ENCODE results near the gene AHCYL2. TPM values are rescaled to one million over a fixed set of nuclear protein-coding genes. Genes with fewer than 3 reads are reported as not detected.
A peak's percentile ranks its signal among the peaks of the same experiment; 100 is the strongest.
"Not testable (repeated sequence)": the region's sequence is repeated elsewhere in the genome, so short reads cannot be mapped to it uniquely, and the experiment has no call there.

Gene AHCYL2
- total and polyA plus RNA-seq, 4 donors: 44.6 to 138 (median 69.0) TPM

DNA sequence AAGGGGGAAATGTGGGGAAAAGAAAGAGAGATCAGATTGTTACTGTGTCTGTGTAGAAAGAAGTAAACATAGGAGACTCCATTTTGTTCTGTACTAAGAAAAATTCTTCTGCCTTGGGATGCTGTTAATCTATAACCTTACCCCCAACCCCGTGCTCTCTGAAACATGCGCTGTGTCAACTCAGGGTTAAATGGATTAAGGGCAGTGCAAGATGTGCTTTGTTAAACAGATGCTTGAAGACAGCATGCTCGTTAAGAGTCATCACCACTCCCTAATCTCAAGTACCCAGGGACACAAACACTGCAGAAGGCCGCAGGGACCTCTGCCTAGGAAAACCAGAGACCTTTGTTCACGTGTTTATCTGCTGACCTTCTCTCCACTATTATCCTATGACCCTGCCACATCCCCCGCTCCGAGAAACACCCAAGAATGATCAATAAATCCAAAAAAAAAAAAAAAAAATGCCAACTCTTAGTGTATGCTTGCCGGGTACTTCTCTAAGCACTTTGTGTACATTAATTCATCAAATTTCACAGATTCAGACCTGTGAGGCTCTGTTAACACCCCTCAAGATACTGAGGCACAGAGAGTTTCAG is 7.9 kb upstream of the AHCYL2 start:
- H3K4me3 ChIP-seq (ENCODE audit: low read depth, low read length); H3K27ac ChIP-seq (ENCODE audit: low read depth, low read length); H3K27me3 ChIP-seq (ENCODE audit: control insufficient read depth, insufficient read depth, low read length); H3K9me3 ChIP-seq (ENCODE audit: control insufficient read depth, insufficient read depth, low read length); DNase-seq (ENCODE audit: low read depth in 4 of 6, low spot score in 6 of 6): not testable (repeated sequence)
- 96% methylated on average over 3 of the region's 8 CpGs for WGBS (ENCODE audit: insufficient coverage)
- Histone ChIP-seq H3K4me1 (ENCODE audit: control insufficient read depth, insufficient read depth, low read length) (peaks cover 12% of the 10 kb centered on the region), H3K36me3 (ENCODE audit: control insufficient read depth, insufficient read depth, low read length) (peaks cover 13% of the 10 kb centered on the region)

DNA sequence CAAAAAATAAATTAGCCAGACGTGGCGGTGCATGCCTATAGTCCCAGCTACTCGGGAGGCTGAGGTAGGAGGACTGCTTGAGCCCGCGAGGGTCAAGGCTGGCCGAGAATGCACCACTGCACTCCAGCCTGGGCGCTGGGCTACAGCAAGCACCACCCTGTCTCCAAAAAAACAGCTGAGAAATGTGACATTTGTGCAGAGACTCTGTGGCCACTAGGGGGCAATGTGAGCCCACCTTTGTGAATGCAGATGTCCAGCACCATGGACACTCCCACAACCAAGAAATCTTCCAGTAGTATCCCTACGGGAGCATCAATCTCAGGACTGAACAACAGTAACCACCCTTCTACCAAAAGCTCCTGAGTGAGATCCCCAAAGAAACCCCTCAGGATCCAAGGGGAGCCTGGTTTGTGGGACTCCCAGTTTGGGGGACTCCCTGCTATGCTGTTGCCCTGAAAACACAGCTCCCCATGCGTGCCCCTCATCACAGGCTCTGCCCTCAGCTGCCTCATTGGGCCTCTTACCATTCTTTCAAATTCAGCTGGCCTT is 6.2 kb upstream of the AHCYL2 start:
- Histone ChIP-seq H3K9me3 (ENCODE audit: control insufficient read depth, insufficient read depth, low read length) (no peaks in the 10 kb centered on the region), H3K4me3 (ENCODE audit: low read depth, low read length) (no peak overlapping the region), H3K36me3 (ENCODE audit: control insufficient read depth, insufficient read depth, low read length) (no peaks in the 10 kb centered on the region), H3K27me3 (ENCODE audit: control insufficient read depth, insufficient read depth, low read length) (no peaks in the 10 kb centered on the region), H3K4me1 (ENCODE audit: control insufficient read depth, insufficient read depth, low read length) (peaks cover 12% of the 10 kb centered on the region), H3K27ac (ENCODE audit: low read depth, low read length) (no peak overlapping the region)
- peak; percentile 70 to 95 (median 80) for DNase-seq (ENCODE audit: low read depth in 4 of 6, low spot score in 6 of 6)
- 16% methylated on average over 9 of the region's 9 CpGs for WGBS (ENCODE audit: insufficient coverage)

GRCh38 chr7:129219166-129219565 is 5.7 kb upstream of the AHCYL2 start:
- not testable (repeated sequence) for DNase-seq (ENCODE audit: low read depth in 4 of 6, low spot score in 6 of 6); H3K4me3 ChIP-seq (ENCODE audit: low read depth, low read length)
- WGBS (ENCODE audit: insufficient coverage): 93% methylated on average over 3 of the region's 4 CpGs

GRCh38 chr7:129222064-129222463 is 2.8 kb upstream of the AHCYL2 start:
- Histone ChIP-seq H3K9me3 (ENCODE audit: control insufficient read depth, insufficient read depth, low read length) (no peaks in the 10 kb centered on the region), H3K4me1 (ENCODE audit: control insufficient read depth, insufficient read depth, low read length) (peaks cover 7% of the 10 kb centered on the region), H3K4me3 (ENCODE audit: low read depth, low read length) (no peak overlapping the region), H3K36me3 (ENCODE audit: control insufficient read depth, insufficient read depth, low read length) (no peaks in the 10 kb centered on the region), H3K27ac (ENCODE audit: low read depth, low read length) (no peak overlapping the region), H3K27me3 (ENCODE audit: control insufficient read depth, insufficient read depth, low read length) (no peaks in the 10 kb centered on the region)
- DNase-seq (ENCODE audit: low read depth in 4 of 6, low spot score in 6 of 6): peak in 1 of 6 donors; percentile 50
- WGBS (ENCODE audit: insufficient coverage): 60% methylated on average over 2 of the region's 4 CpGs

More at GRCh38 chr7:129219166-129219565, 5.7 kb upstream of the AHCYL2 start:
- not testable (repeated sequence) for H3K9me3 ChIP-seq (ENCODE audit: control insufficient read depth, insufficient read depth, low read length); H3K4me1 ChIP-seq (ENCODE audit: control insufficient read depth, insufficient read depth, low read length); H3K27me3 ChIP-seq (ENCODE audit: control insufficient read depth, insufficient read depth, low read length); H3K27ac ChIP-seq (ENCODE audit: low read depth, low read length); H3K36me3 ChIP-seq (ENCODE audit: control insufficient read depth, insufficient read depth, low read length)

GRCh38 chr7:129225206-129225930 is 538 bp downstream of the AHCYL2 start:
- no peaks in the 10 kb centered on the region for H3K9me3 ChIP-seq (ENCODE audit: control insufficient read depth, insufficient read depth, low read length)
- H3K4me1 ChIP-seq (ENCODE audit: control insufficient read depth, insufficient read depth, low read length): no peaks in the 10 kb centered on the region
- peak overlapping the region; percentile 94 for H3K27ac ChIP-seq (ENCODE audit: low read depth, low read length)
- WGBS (ENCODE audit: insufficient coverage): under 1% methylated on average over 40 of the region's 60 CpGs
- H3K36me3 ChIP-seq (ENCODE audit: control insufficient read depth, insufficient read depth, low read length): no peaks in the 10 kb centered on the region
- DNase-seq (ENCODE audit: low read depth in 4 of 6, low spot score in 6 of 6): peak in 3 of 6 donors; percentile 33 to 79 (median 57)
- H3K27me3 ChIP-seq (ENCODE audit: control insufficient read depth, insufficient read depth, low read length): no peaks in the 10 kb centered on the region
- peak overlapping the region; percentile 70 for H3K4me3 ChIP-seq (ENCODE audit: low read depth, low read length)

- Histone ChIP-seq H3K27me3 (ENCODE audit: control insufficient read depth, insufficient read depth, low read length) (no peaks in the 10 kb centered on the region), H3K9me3 (ENCODE audit: control insufficient read depth, insufficient read depth, low read length) (no peaks in the 10 kb centered on the region), H3K4me3 (ENCODE audit: low read depth, low read length) (peak overlapping the region; percentile 70), H3K27ac (ENCODE audit: low read depth, low read length) (peak overlapping the region; percentile 81), H3K4me1 (ENCODE audit: control insufficient read depth, insufficient read depth, low read length) (no peaks in the 10 kb centered on the region), H3K36me3 (ENCODE audit: control insufficient read depth, insufficient read depth, low read length) (no peaks in the 10 kb centered on the region)
- peak in 1 of 6 donors; percentile 52 for DNase-seq (ENCODE audit: low read depth in 4 of 6, low spot score in 6 of 6)
- WGBS (ENCODE audit: insufficient coverage): 3% methylated on average over 3 of the region's 11 CpGs
Observed at GRCh38 chr7:129225931-129226572, 1.2 kb downstream of the AHCYL2 start.

DNA sequence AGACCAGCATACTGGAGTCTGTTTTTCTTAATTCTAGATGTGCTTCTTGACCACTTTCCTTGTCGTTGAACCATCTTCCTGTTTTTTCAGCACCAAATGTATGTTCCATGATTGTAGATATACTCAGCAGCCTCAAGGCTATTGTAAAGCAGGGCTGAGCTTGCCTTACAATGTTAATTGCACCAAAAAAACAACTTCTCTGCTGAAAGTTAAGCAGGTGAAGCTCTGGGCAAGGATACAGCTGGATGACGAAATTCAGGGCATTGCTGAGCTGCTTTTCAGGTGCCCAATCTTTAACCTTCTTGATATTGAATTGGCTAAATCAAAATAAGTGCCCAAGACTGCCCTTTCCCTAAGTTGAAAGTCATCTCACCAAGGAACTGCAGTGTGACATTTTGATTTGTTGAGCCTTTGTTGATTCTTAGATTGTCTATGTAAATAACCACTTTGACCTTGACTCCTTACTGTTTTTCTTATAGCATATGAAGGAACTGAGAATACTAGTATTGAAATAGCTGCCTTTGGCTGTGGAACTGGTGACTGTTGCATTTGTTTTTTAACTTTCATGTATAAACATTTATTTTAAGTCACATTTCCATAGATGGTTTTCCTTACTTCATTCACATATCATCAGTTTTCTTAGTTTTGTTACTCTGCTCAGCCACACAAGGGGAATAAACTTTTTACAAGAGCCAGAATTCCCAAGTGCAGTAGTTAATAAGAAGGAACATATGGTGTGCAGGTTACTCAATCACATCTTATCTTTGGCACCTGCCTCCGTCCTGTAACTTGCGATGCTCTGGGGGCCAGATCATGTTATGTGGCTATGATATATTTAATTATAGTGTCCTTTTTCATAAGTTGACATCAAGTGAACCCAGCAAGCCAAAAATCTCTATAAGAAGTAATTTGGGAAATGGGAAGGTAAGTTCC is 3.1 kb downstream of the AHCYL2 start:
- no peaks in the 10 kb centered on the region for H3K36me3 ChIP-seq (ENCODE audit: control insufficient read depth, insufficient read depth, low read length)
- H3K9me3 ChIP-seq (ENCODE audit: control insufficient read depth, insufficient read depth, low read length): no peaks in the 10 kb centered on the region
- no peaks in the 10 kb centered on the region for H3K27me3 ChIP-seq (ENCODE audit: control insufficient read depth, insufficient read depth, low read length)
- no peaks in the 10 kb centered on the region for H3K4me1 ChIP-seq (ENCODE audit: control insufficient read depth, insufficient read depth, low read length)
- WGBS (ENCODE audit: insufficient coverage): 83% methylated on average over 2 of the region's 4 CpGs
- H3K27ac ChIP-seq (ENCODE audit: low read depth, low read length): peak overlapping the region; percentile 25
- DNase-seq (ENCODE audit: low read depth in 4 of 6, low spot score in 6 of 6): no peak
- H3K4me3 ChIP-seq (ENCODE audit: low read depth, low read length): no peak overlapping the region

- Histone ChIP-seq H3K27ac (ENCODE audit: low read depth, low read length) (peak overlapping the region; percentile 25), H3K4me3 (ENCODE audit: low read depth, low read length) (no peak overlapping the region)
- no CpG with 5 or more reads among the region's 2 CpGs for whole genome bisulfite sequencing (ENCODE audit: insufficient coverage)
Observed at GRCh38 chr7:129228633-129229032, 3.8 kb downstream of the AHCYL2 start.

GRCh38 chr7:129231666-129232065 is 6.8 kb downstream of the AHCYL2 start:
- H3K36me3 ChIP-seq (ENCODE audit: control insufficient read depth, insufficient read depth, low read length): peaks cover 7% of the 10 kb centered on the region
- H3K4me1 ChIP-seq (ENCODE audit: control insufficient read depth, insufficient read depth, low read length): no peaks in the 10 kb centered on the region
- no peak for DNase-seq (ENCODE audit: low read depth in 4 of 6, low spot score in 6 of 6)
- H3K4me3 ChIP-seq (ENCODE audit: low read depth, low read length): no peak overlapping the region
- no CpG with 5 or more reads among the region's 5 CpGs for WGBS (ENCODE audit: insufficient coverage)
- no peak overlapping the region for H3K27ac ChIP-seq (ENCODE audit: low read depth, low read length)
- no peaks in the 10 kb centered on the region for H3K9me3 ChIP-seq (ENCODE audit: control insufficient read depth, insufficient read depth, low read length)
- H3K27me3 ChIP-seq (ENCODE audit: control insufficient read depth, insufficient read depth, low read length): no peaks in the 10 kb centered on the region

More at GRCh38 chr7:129228633-129229032, 3.8 kb downstream of the AHCYL2 start:
- peak in 2 of 6 donors; percentile 24 to 38 for DNase-seq (ENCODE audit: low read depth in 4 of 6, low spot score in 6 of 6)
- no peaks in the 10 kb centered on the region for H3K27me3 ChIP-seq (ENCODE audit: control insufficient read depth, insufficient read depth, low read length)
- H3K4me1 ChIP-seq (ENCODE audit: control insufficient read depth, insufficient read depth, low read length): no peaks in the 10 kb centered on the region
- H3K36me3 ChIP-seq (ENCODE audit: control insufficient read depth, insufficient read depth, low read length): no peaks in the 10 kb centered on the region
- H3K9me3 ChIP-seq (ENCODE audit: control insufficient read depth, insufficient read depth, low read length): no peaks in the 10 kb centered on the region
